HCT116 (cell line): ENCODE results near the gene DAZAP1. TPM values are rescaled to one million over a fixed set of nuclear protein-coding genes. Genes with fewer than 3 reads are reported as not detected.
A peak's percentile ranks its signal among the peaks of the same experiment; 100 is the strongest.

Source experiments
- ATAC-seq: fragments of 200-7000 bp; cut with Tn5 transposase; 2 replicates; pipeline ENCODE4 v1.9.1; 2020; ENCODE audit warnings: mild to moderate bottlenecking, moderate library complexity
- BruUV-seq: library from RNA; stranded (reverse); fragments of 400-500 nt; replicated peaks from 2 replicates; lab custom pipeline; 2021; lab: Mats Ljungman, UMichigan
- CTCF ChIA-PET: fragments of 300-600 bp; sonication (Branson Sonifier 250); formaldehyde crosslinking; loops from one replicate; lab custom pipeline; 2021; ENCODE audit warnings: antibody characterized with exemption; lab: Charles Lee
- POLR2A ChIA-PET: fragments of 300-600, 350-600 bp; sonication (Branson Sonifier 250); formaldehyde crosslinking; loops from one replicate; lab custom pipeline; 2021; ENCODE audit warnings: antibody characterized with exemption; lab: Charles Lee
- RAD21 ChIA-PET, 2 experiments: fragments of 300-600 bp; sonication (Branson Sonifier 250); formaldehyde crosslinking; loops; one replicate each; lab custom pipeline; 2023; ENCODE audit warnings: low total read pairs in 2 of 2; ENCODE audit not compliant: uncharacterized antibody in 2 of 2, unreplicated experiment in 2 of 2, low non-redundant PET in 1 of 2; lab: Charles Lee
- DNase-seq: peaks from one replicate; pipeline ENCODE4 v3.0.0-alpha.2; 2010; ENCODE audit warnings: low read depth, low spot score
- H2AFZ ChIP-seq: fragments of 200-600 bp; shearing (Covaris generic), sonication (generic); 2 replicates; pipeline ENCODE4 v1.6.1; 2017; ENCODE audit warnings: low read depth, mixed run types, mixed read lengths, antibody characterized with exemption, low read length; ENCODE audit not compliant: poor library complexity, severe bottlenecking
- H3K27ac ChIP-seq: 2 replicates; pipeline ENCODE4 v1.5.1; 2012; ENCODE audit warnings: low read depth, low read length
- H3K27me3 ChIP-seq: fragments of 200-600 bp; sonication (generic); 2 replicates; pipeline ENCODE4 v1.6.1; 2016; ENCODE audit warnings: mixed run types, low read length, mixed read lengths; ENCODE audit not compliant: insufficient read depth
- H3K36me3 ChIP-seq, 2 experiments: fragments of 200-500 bp in 1 of 2; fragments of 200-600 bp in 1 of 2; sonication (Bioruptor generic) in 1 of 2; sonication (generic) in 1 of 2; 2 replicates each; pipeline versions ENCODE4 v1.5.1 to v1.6.1; 2014 to 2016; ENCODE audit warnings: low read length in 2 of 2, inconsistent platforms in 1 of 2, mixed read lengths in 1 of 2, mixed run types in 1 of 2; ENCODE audit not compliant: insufficient read depth in 2 of 2, control insufficient read depth in 1 of 2
- H3K4me1 ChIP-seq, 2 experiments: fragments of 200-600 bp in 1 of 2; sonication (generic) in 1 of 2; 2 replicates each; pipeline versions ENCODE4 v1.5.1 to v1.6.1; 2012 to 2017; ENCODE audit warnings: low read length in 2 of 2, inconsistent platforms in 1 of 2, mild to moderate bottlenecking in 1 of 2, mixed read lengths in 1 of 2, mixed run types in 1 of 2, moderate library complexity in 1 of 2; ENCODE audit not compliant: insufficient read depth in 2 of 2, control insufficient read depth in 1 of 2
- H3K4me2 ChIP-seq: fragments of 200-600 bp; sonication (generic); 2 replicates; pipeline ENCODE4 v1.6.1; 2017; ENCODE audit warnings: mixed run types, low read length, mixed read lengths
- H3K4me3 ChIP-seq, 2 experiments: fragments of 200-600 bp in 1 of 2; sonication (generic) in 1 of 2; replicated peaks in 1 of 2; 2 replicates each; pipeline ENCODE4 v1.5.1; 2011 to 2016; ENCODE audit warnings: low read length in 2 of 2, control low read depth in 1 of 2, low read depth in 1 of 2, mild to moderate bottlenecking in 1 of 2, mixed read lengths in 1 of 2, mixed run types in 1 of 2
- H3K79me2 ChIP-seq: fragments of 200-600 bp; sonication (generic); 2 replicates; pipeline ENCODE4 v1.6.1; 2017; ENCODE audit warnings: mild to moderate bottlenecking, mixed run types, low read length, moderate library complexity, mixed read lengths; ENCODE audit not compliant: insufficient read depth
- H3K9ac ChIP-seq: fragments of 200-600 bp; sonication (generic); 2 replicates; pipeline ENCODE4 v1.6.1; 2016; ENCODE audit warnings: low read length, mixed read lengths
- H3K9me2 ChIP-seq: fragments of 200-600 bp; sonication (generic), shearing (Covaris generic); 2 replicates; pipeline ENCODE4 v1.6.1; 2017; ENCODE audit warnings: mixed run types, mild to moderate bottlenecking, moderate library complexity; ENCODE audit not compliant: insufficient read depth
- H3K9me3 ChIP-seq, 2 experiments: fragments of 200-500 bp in 1 of 2; fragments of 200-600 bp in 1 of 2; sonication (Bioruptor generic) in 1 of 2; sonication (generic) in 1 of 2; 2 replicates each; pipeline ENCODE4 v1.6.1; 2014 to 2017; ENCODE audit warnings: low read length in 2 of 2, mixed read lengths in 2 of 2, inconsistent platforms in 1 of 2, low read depth in 1 of 2, mild to moderate bottlenecking in 1 of 2, mixed run types in 1 of 2, moderate library complexity in 1 of 2; ENCODE audit not compliant: control insufficient read depth in 1 of 2, insufficient read depth in 1 of 2
- H4K20me1 ChIP-seq: fragments of 200-600 bp; sonication (generic), shearing (Covaris generic); 2 replicates; pipeline ENCODE4 v1.6.1; 2017; ENCODE audit warnings: mixed run types, mild to moderate bottlenecking, moderate library complexity; ENCODE audit not compliant: insufficient read depth
- ATF3 ChIP-seq: IDR thresholded peaks from 2 replicates; pipeline ENCODE4 v1.6.1; 2012
- CBX3 ChIP-seq: IDR thresholded peaks from 2 replicates; pipeline ENCODE4 v1.6.1; 2012; ENCODE audit warnings: low read depth
- CEBPB ChIP-seq: IDR thresholded peaks from 2 replicates; pipeline ENCODE4 v1.6.1; 2012; ENCODE audit warnings: low read depth
- CTCF ChIP-seq, 3 experiments: fragments of 200-600 bp in 1 of 3; sonication (generic) in 1 of 3; IDR thresholded peaks in 2 of 3; conservative IDR thresholded peaks in 1 of 3; 2 replicates each; pipeline ENCODE4 v1.5.1; 2012 to 2017; ENCODE audit warnings: low read depth in 2 of 3, low read length in 2 of 3, antibody characterized with exemption in 1 of 3, borderline replicate concordance in 1 of 3, control low read depth in 1 of 3, mild to moderate bottlenecking in 1 of 3, mixed read lengths in 1 of 3, mixed run types in 1 of 3, moderate library complexity in 1 of 3; ENCODE audit not compliant: insufficient read depth in 1 of 3
- EGR1 ChIP-seq: IDR thresholded peaks from 2 replicates; pipeline ENCODE4 v1.6.1; 2012; ENCODE audit warnings: low read depth
- EZH2phosphoT487 ChIP-seq: fragments of 200-600 bp; IDR thresholded peaks from 2 replicates; pipeline ENCODE4 v1.6.1; 2018; ENCODE audit warnings: antibody characterized with exemption, borderline replicate concordance
- FOSL1 ChIP-seq: IDR thresholded peaks from 2 replicates; pipeline ENCODE4 v1.6.1; 2012; ENCODE audit warnings: low read depth
- JUND ChIP-seq: IDR thresholded peaks from 2 replicates; pipeline ENCODE4 v1.6.1; 2012
- POLR2AphosphoS5 ChIP-seq: IDR thresholded peaks from 2 replicates; pipeline ENCODE4 v1.6.1; 2011; ENCODE audit warnings: mild to moderate bottlenecking, low read depth, low read length, moderate library complexity
- RAD21 ChIP-seq: IDR thresholded peaks from 2 replicates; pipeline ENCODE4 v1.6.1; 2012; ENCODE audit warnings: low read depth, mild to moderate bottlenecking
- SIN3A ChIP-seq: IDR thresholded peaks from 2 replicates; pipeline ENCODE4 v1.6.1; 2012; ENCODE audit warnings: low read depth
- SP1 ChIP-seq: IDR thresholded peaks from 2 replicates; pipeline ENCODE4 v1.6.1; 2012; ENCODE audit warnings: low read depth
- TCF7L2 ChIP-seq: IDR thresholded peaks from 2 replicates; pipeline ENCODE4 v1.7.0; 2011; ENCODE audit warnings: borderline replicate concordance, inconsistent platforms; ENCODE audit not compliant: insufficient read depth, insufficient read length; ENCODE audit errors: extremely low read depth
- YY1 ChIP-seq: IDR thresholded peaks from 2 replicates; pipeline ENCODE4 v1.6.1; 2011; ENCODE audit warnings: low read length, low read depth, moderate library complexity, mild to moderate bottlenecking; ENCODE audit not compliant: insufficient replicate concordance; ENCODE audit errors: extremely low read depth
- ZBTB33 ChIP-seq: IDR thresholded peaks from 2 replicates; pipeline ENCODE4 v1.6.1; 2011; ENCODE audit warnings: mild to moderate bottlenecking, low read length, moderate library complexity; ENCODE audit not compliant: insufficient replicate concordance; ENCODE audit errors: extremely low read depth
- ZFX ChIP-seq: fragments of 450-650 bp; IDR thresholded peaks from 2 replicates; pipeline ENCODE4 v1.6.1; 2017
- ZNF274 ChIP-seq: fragments of 200-500 bp; sonication (Bioruptor generic); IDR thresholded peaks from 2 replicates; pipeline ENCODE4 v1.6.1; 2014; ENCODE audit warnings: mild to moderate bottlenecking, low read depth, low read length, inconsistent platforms
- intact Hi-C: fragments of 100-400 bp; cut with micrococcal nuclease; formaldehyde crosslinking; loops from 2 replicates; pipeline ENCODE4 v1.10.0; 2022
- total RNA-seq: library from RNA; stranded (reverse); gene quantifications from one replicate; pipeline ENCODE4 v1.2.1, GENCODE V29; 2021; ENCODE audit not compliant: unreplicated experiment
- TF ChIP-seq, protein P1 (sequence below): IDR thresholded peaks from 2 replicates; pipeline ENCODE4 v1.6.1; 2012

Gene DAZAP1
- total RNA-seq, 1 experiment from 2014 or later: 191 TPM

- intact Hi-C loops: no loop called here
- Histone ChIP-seq H3K4me1 (peaks cover 5 to 16% of the 10 kb centered on the region in 2 experiments), H3K9me2 (no peaks in the 10 kb centered on the region), H3K27me3 (no peaks in the 10 kb centered on the region), H3K27ac (peak within 1 kb of the TSS; percentile 60), H3K36me3 (no peaks in the 10 kb centered on the region; a peak in 1 of 4 replicates), H3K4me2 (peak within 1 kb of the TSS; percentile 97), H2AFZ (no peak within 1 kb of the TSS), H4K20me1 (no peaks in the 10 kb centered on the region), H3K4me3 (peak within 1 kb of the TSS; percentile 80 to 92), H3K9me3 (no peaks in the 10 kb centered on the region), H3K79me2 (peaks cover 15% of the 10 kb centered on the region), H3K9ac (peak within 1 kb of the TSS; percentile 94)
- ChIA-PET CTCF (interaction anchor here (1.8 to 1.9 kb wide), 2 partner anchors 70 to 139 kb away, joined by 4 to 7 read pairs; no protein-coding TSS in a partner anchor), RAD21 (interaction anchor here in 1 of 2 experiments (0.6 kb wide), 1 partner anchor 114 kb away, joined by 4 read pairs; no protein-coding TSS in a partner anchor), POLR2A (interaction anchor here (0.6 to 1.1 kb wide), 3 partner anchors 8 to 115 kb away, joined by 3 to 4 read pairs (median 3); partner anchors contain the start of gene CIRBP)
- no TSS peak for BruUV-seq
- DNase-seq (peak; percentile 84), ATAC-seq (peak; percentile 81)
- peak; percentile 54 for TF ChIP-seq TCF7L2
- TF ChIP-seq ZBTB33: peak; percentile 59
- TF ChIP-seq CEBPB: peak; percentile 93
- no peak for TF ChIP-seq JUND
- peak; percentile 66 for TF ChIP-seq POLR2AphosphoS5
- TF ChIP-seq EGR1: no peak
- TF ChIP-seq YY1: peak; percentile 97
- no peak; the same call in 1 of the 2 replicates for TF ChIP-seq RAD21
- peak in 2 of 3 experiments; percentile 16 to 30; a peak in 2 of 6 replicates for TF ChIP-seq CTCF (IDR thresholded peaks at IDR 0.05 in 2 of 3, conservative IDR thresholded peaks at IDR 0.05 in 1 of 3; ENCODE audit: borderline replicate concordance in 1 of 3, insufficient read depth in 1 of 3, low read depth in 2 of 3, low read length in 2 of 3)
- peak; percentile 100 for TF ChIP-seq ATF3
- TF ChIP-seq SP1: peak; percentile 86
- no peak; the same call in none of the 2 replicates for TF ChIP-seq CBX3
- TF ChIP-seq SIN3A: no peak; the same call in none of the 2 replicates
- no peak for TF ChIP-seq EZH2phosphoT487
- peak; percentile 75; the same call in 1 of the 2 replicates for TF ChIP-seq ZFX
- TF ChIP-seq, protein P1, sequence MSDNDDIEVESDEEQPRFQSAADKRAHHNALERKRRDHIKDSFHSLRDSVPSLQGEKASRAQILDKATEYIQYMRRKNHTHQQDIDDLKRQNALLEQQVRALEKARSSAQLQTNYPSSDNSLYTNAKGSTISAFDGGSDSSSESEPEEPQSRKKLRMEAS: peak; percentile 75
- no peak for TF ChIP-seq ZNF274
- TF ChIP-seq FOSL1: no peak; the same call in 1 of the 2 replicates
These were observed 23.9 kb upstream of the DAZAP1 start, which contains the start of gene NDUFS7 for GRCh38 chr19:1383312-1384084. Gene NDUFS7, plus strand, starts transcription at chr19:1383907. Its CDS starts 20 bp downstream, at chr19:1383927.
